Astrocyte of the cerebellum (primary cell): ENCODE measurements around the gene HIPK1.

Source experiments
- DNase-seq: peaks from one replicate; pipeline ENCODE4 v3.0.0-alpha.2; 2011; ENCODE audit warnings: low read depth
- H3K4me3 ChIP-seq: 2 replicates; pipeline ENCODE4 v1.5.1; 2011; ENCODE audit warnings: mild to moderate bottlenecking, low read depth, low read length, moderate library complexity
- in situ Hi-C: cut with HindIII; loops from 2 replicates; pipeline ENCODE4 v1.10.0; 2017; ENCODE audit warnings: low sequenced_read_pairs
- TF ChIP-seq, protein P1 (sequence below): IDR thresholded peaks from 2 replicates; pipeline ENCODE4 v1.5.1; 2012; ENCODE audit warnings: low read length, low read depth, moderate library complexity, mild to moderate bottlenecking; ENCODE audit errors: missing control alignments

Gene HIPK1

DNA sequence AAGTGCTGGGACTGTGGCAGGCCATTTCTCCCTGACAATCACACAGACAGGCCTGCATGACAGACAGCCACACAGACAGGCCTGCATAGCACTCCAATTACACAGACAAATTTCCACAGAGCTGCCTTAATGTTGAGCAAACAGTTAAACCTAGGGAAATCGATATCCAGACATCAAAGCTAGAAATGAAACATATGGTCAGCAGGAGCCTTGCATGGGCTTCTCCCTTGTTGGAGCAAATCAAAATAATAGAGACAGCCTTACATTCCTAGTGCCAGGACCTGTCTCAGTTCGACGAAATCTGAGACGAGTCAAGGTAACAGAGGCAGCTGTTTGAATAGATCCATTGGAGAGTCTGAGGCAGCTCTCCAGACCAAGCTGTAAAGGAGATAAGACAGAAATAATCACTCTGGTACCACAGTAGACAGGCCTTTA, 92.6 kb downstream of the HIPK1 start:
- in situ Hi-C loops, result no loop called here
- no peak overlapping the region for H3K4me3 ChIP-seq

DNA sequence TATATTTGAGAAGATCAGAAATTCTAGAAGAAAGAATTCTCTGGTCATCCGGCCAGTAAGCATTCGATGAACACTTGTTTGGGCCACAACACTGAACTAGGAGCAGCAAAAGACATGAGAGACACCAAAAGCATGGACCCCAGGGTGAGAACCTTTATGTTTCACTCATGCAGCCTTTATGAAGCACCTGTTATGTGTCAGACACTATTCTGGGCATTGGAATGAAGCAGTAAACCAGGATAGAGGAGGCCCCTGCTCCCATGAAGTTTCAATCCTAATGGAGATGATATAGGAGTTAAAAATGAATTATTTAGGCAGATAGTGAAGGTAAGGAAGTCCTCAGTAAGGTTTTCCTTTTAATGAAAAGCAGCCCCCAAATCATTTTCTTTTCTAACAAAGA, 93.8 kb downstream of the HIPK1 start:
- in situ Hi-C loops, result no loop called here
- DNase-seq, result no peak
- TF ChIP-seq, protein P1, sequence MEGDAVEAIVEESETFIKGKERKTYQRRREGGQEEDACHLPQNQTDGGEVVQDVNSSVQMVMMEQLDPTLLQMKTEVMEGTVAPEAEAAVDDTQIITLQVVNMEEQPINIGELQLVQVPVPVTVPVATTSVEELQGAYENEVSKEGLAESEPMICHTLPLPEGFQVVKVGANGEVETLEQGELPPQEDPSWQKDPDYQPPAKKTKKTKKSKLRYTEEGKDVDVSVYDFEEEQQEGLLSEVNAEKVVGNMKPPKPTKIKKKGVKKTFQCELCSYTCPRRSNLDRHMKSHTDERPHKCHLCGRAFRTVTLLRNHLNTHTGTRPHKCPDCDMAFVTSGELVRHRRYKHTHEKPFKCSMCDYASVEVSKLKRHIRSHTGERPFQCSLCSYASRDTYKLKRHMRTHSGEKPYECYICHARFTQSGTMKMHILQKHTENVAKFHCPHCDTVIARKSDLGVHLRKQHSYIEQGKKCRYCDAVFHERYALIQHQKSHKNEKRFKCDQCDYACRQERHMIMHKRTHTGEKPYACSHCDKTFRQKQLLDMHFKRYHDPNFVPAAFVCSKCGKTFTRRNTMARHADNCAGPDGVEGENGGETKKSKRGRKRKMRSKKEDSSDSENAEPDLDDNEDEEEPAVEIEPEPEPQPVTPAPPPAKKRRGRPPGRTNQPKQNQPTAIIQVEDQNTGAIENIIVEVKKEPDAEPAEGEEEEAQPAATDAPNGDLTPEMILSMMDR, result no peak
- no peak overlapping the region for H3K4me3 ChIP-seq

More for the DNA sequence above, 92.6 kb downstream of the HIPK1 start:
- TF ChIP-seq, protein P1, result no peak
- DNase-seq, result no peak

DNA sequence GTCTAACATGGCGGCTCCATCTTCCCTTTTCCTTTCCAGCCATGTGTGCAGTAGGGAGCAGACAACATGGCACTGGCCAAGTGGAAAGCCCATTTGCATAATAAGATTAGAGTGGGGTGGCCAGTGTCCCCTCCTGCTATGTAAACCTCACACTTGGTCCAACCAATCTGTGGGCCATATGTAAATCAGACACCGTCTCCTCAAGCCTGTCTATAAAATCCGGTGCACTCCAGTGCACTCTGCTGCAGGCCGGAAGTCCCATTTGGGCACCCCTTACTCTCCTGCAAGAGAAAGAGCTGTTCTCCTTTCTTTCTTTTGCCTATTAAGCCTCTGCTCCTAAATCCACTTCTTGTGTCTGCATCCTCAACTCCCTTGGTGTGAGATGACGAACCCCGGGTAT, 94.3 kb downstream of the HIPK1 start:
- no peak overlapping the region for H3K4me3 ChIP-seq
- TF ChIP-seq, protein P1, result no peak
- in situ Hi-C loops, result no loop called here
- no peak for DNase-seq

DNA sequence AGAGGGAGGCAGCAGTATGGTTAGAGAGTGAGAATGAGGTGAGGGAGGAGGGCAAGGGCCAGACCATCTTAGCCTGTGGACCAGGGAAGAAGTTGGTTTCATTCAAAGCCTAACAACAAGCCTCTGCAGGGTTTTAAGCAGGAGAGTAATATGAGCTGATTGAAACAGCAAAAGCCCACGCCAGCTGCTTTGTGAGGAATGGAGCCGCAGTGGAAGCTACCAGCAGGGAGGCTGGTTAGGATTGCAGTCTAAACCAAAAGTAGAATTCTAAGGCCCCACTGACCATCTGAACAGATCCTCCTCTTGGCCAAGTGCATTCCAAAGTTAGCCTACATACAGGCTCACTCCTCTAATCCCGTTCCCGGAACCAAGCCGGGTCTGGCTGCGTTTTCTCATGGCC, 94.9 kb downstream of the HIPK1 start:
- DNase-seq, result peak; percentile 91
- TF ChIP-seq, protein P1, result no peak
- H3K4me3 ChIP-seq, result no peak overlapping the region
- in situ Hi-C loops, result no loop called here

DNA sequence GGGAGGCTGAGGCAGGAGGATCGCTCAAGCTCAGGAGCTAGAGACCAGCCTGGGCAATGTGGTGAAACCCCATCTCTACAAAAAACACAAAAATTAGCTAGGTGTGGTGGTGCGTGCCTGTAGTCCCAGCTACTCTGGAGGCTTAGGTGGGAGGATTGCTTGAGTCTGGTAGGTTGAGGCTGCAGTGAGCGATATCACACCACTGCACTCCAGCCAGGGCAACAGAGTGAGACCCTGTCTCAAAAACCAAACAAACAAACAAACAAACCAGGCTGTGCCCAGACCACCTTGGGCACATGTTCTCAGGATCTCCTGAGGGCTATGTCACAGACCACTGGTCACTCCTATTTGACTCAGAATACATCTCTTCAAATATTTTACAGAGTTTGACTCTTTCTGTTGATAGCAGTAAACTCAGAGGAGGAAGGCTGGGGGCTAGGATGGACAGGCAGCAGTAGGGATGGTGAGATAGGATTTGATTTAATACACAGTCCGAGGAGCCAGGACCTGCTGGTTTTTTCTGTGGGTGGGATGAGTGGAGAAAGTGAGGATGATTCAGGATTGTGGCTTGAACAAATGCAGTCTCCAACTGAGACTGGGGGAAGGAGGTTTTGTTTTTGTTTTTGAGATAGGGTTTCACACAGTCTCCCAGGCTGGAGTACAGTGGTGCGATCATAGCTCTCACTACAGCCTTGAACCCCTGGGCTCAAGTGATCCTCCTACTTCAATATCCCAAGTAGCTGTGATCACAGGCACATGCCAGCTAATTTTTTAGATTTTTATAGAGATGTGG, 96.7 kb downstream of the HIPK1 start:
- DNase-seq, result peak; percentile 80
- TF ChIP-seq, protein P1, result no peak
- H3K4me3 ChIP-seq, result no peak overlapping the region
- in situ Hi-C loops, result no loop called here

DNA sequence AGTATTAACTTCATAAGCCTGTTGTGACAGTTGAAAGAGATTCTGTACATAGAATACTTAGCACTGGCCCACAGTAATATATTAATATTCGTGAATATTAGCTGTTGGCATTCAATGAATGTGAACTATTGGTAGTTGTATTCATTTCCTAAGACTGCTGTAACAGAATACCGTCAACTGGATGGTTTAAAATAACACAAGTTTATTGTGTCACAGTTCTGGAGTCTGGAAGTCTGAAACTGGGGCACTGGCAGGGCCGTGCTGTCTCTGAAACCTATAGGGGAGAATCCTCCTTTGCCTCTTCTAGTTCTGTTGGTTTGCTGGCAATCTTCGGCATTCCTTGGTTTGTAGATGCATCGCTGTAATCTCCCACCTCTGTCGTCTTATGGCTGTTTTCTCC, 97.7 kb downstream of the HIPK1 start:
- TF ChIP-seq, protein P1, result no peak
- H3K4me3 ChIP-seq, result no peak overlapping the region
- no peak for DNase-seq
- in situ Hi-C loops, result no loop called here
